ENCODE data around the gene ACY1.
"Not testable (repeated sequence)": the region's sequence is repeated elsewhere in the genome, so short reads cannot be mapped to it uniquely, and the experiment has no call there.

The ACY1 gene

DNA sequence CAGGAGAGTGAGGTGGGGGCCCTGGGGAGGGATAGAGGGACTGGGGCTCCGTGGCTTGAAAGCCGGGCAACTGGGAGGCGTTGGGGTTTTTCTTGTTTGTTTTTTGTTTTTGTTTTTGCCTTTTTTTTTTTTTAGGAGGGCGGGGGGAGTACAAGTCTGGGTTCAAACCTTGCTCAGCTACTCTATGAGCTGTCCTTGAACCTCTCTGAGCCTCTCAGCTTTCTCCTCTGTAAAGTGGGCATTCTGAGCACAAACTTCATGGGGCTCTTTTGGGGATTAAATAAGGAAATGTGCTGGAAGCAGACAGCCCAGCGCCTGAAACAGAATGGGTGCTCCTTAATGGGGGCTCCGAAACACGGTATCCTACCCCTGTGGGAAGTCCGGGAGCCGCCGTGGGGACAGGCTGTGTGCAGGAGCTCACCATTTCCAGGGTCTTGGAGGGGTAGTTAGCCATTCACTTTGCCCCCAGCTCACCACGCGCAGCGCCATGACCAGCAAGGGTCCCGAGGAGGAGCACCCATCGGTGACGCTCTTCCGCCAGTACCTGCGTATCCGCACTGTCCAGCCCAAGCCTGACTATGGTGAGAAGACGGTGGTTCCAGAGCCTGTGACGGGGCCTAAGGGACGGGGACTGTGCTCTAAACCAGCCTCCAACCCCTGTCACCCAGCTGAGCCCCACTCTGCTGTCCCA, 388 bp downstream of the ACY1 start:
- DNase-seq (ENCODE audit: low spot score), result no peak

DNA sequence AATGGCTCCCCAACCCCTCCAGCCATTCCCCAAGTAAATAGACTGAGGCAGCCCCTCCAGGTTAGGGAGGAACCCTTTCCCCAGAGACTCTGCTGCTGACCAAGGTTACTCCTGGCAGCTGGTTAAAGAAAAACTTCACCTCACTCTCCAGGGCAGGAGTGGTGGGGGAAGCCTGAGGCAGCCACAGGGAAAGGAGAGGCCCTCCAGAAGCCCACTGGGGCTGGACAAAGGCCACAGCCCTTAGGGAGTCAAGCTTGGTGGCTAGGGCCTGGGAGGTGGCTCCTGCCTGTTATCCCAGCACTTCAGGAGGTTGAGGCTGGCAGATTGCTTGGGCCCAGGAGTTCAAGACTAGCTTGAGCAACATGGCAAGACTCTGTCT, 923 bp downstream of the ACY1 start:
- DNase-seq (ENCODE audit: low spot score), result no peak

DNA sequence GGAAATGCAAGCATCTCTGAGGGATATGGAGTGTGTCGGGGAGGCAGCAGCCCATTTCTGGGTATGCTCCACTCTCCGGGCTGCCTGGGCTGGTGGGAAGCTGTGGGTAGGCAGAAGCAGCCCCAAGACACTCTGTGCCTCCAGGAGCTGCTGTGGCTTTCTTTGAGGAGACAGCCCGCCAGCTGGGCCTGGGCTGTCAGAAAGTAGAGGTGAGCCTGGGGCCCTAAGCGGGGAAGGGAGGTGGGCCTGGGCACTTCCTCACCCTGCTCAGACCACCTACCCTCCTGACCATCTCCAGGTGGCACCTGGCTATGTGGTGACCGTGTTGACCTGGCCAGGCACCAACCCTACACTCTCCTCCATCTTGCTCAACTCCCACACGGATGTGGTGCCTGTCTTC, 1.7 kb downstream of the ACY1 start:
- DNase-seq (ENCODE audit: low spot score), result no peak

DNA sequence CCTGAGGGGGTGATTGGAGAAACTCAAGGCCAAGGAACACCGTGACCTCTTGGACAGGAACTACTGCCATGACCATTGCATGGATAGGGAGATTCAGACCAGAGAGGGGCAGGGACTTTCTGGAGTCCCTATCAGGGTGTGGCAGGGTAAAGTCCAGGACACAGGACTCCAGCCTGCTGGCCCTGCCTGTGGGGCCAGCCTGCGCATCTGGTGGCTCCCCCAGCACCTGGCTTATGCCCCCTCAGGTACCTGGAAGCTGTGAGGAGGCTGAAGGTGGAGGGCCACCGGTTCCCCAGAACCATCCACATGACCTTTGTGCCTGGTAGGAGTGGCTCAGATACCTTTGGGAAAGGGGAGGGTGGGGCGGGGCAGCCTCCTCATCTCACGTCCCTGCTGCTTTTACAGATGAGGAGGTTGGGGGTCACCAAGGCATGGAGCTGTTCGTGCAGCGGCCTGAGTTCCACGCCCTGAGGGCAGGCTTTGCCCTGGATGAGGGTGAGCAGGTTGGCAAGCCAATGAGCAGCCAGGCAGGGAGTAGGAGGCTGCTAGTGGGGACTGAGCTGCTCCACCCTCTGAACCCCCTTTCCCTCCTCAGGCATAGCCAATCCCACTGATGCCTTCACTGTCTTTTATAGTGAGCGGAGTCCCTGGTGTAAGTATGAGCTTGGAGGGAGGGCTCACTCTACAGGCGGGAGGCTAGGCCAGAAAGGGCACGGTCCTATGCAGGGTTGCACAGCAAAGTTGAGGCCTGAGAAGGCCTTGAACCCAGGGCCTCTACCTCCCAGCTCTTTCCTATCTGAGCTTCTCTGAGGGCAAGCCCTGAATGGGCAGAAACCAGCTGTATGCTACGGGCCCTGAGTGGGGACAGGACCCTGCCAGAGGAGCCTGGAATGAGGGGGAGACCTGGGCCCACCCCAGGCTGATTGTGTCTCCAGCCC, 2.9 kb downstream of the ACY1 start:
- peak; percentile 81 for DNase-seq (ENCODE audit: low spot score)

DNA sequence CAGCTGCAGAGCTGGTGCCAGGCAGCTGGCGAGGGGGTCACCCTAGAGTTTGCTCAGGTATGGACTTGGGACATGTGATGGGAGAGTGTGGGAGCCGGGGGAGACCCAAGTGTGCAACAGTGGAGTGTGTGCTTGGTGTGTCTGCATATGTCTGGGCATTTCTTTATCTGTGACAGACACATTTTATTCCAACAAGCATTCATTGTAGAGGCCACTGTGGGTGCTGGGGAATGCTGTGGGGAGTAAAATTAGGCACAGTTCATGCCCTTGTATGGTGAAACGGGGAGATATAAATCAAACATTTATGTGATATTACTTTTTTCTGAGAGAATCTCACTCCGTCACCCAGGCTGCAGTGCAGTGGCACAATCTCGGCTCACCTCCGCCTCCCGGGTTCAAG, 4.2 kb downstream of the ACY1 start:
- no peak for DNase-seq (ENCODE audit: low spot score)

DNA sequence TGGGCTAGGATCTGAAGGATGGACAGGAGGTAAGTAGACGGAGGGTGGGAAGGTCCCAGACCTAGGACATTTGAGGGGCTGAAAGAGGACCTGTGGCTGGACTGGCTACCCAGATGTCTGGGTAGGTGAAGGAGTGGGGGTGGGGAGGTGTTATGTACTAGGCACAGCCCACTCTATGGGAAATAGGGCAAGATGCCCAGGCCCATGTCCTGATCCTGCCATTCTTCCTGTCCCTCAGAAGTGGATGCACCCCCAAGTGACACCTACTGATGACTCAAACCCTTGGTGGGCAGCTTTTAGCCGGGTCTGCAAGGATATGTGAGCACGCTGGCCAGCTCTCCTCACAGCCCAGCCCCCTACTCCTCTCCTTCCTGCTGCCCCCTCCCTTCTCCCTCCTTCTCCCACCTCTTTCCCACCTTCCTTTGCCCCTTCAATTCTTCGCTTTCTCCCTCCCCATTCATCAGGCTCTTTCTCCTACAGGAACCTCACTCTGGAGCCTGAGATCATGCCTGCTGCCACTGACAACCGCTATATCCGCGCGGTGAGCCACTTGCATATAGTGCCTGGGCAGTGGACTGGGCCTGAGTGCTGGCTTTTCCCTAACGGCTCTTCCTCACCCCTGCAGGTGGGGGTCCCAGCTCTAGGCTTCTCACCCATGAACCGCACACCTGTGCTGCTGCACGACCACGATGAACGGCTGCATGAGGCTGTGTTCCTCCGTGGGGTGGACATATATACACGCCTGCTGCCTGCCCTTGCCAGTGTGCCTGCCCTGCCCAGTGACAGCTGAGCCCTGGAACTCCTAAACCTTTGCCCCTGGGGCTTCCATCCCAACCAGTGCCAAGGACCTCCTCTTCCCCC, 5.2 kb downstream of the ACY1 start:
- no peak for DNase-seq (ENCODE audit: low spot score)

DNA sequence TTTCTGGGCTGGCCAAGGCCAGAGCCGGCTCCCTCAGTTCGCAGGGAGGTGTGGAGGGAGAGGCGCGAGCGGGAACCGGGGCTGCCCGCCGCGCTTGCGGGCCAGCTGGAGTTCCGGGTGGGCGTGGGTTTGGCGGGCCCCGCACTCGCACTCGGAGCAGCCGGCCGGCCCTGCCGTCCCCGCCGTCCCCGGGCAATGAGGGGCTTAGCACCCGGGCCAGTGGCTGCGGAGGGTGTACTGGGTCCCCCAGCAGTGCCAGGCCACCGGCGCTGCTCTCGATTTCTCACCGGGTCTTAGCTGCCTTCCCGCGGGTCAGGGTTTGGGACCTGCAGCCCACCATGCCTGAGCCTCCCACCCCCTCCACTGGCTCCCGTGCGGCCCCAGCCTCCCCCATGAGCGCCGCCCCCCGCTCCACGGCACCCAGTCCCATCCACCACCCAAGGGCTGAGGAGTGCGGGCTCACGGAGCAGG, 7.2 kb downstream of the ACY1 start:
- not testable (repeated sequence) for DNase-seq (ENCODE audit: low spot score)

DNA sequence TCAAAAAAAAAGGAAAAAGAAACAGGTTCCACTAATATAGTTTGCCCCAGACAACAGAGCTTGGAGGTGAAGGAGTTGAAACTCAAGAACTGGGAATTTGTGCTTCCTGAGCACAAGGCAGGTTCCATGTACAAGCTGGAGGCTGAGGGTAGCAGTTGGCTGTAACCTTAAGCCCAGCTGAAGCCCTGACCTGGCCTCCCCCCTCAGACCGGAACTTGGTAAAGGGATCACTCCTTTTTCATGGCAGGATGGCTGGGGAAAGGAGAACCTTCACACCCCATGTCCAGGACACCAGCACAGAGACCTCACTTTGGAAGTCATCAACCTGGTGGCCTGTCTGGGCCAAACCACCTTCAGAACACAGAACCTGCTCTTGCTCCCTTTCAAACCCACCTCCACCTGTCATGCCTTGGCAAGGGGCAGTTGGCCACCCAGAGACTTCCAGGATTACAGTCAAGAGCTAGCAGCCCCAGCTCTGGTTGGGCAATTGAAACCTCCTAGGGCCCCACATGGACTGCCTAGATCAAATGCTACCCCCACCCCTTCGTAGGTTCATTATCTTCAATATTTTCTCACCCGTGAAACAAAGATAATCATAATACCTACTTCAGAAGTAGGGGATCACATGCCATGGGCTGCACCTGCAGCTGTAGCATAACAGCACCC, 8.8 kb downstream of the ACY1 start:
- no peak for DNase-seq (ENCODE audit: low spot score)

DNA sequence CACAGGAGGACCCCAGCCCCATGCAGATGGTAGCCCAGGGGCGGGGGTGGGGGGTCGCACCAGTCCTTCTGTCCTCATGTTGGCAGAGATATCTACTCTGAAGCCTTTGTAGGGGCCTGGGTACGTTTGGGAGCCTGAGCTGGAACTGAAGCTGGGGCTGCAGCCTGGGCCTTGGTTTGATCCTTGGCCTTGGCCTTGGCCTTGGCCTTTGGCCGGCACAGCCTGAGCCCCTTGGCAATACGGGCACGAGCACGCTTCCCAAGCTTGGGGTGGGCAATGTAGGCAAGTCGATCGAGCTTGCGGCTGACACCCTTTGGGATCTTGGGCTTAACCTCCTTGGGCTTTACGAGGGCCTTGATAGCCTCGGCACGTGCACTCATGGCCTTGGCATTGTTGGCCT, 10.3 kb downstream of the ACY1 start:
- not testable (repeated sequence) for DNase-seq (ENCODE audit: low spot score)

DNA sequence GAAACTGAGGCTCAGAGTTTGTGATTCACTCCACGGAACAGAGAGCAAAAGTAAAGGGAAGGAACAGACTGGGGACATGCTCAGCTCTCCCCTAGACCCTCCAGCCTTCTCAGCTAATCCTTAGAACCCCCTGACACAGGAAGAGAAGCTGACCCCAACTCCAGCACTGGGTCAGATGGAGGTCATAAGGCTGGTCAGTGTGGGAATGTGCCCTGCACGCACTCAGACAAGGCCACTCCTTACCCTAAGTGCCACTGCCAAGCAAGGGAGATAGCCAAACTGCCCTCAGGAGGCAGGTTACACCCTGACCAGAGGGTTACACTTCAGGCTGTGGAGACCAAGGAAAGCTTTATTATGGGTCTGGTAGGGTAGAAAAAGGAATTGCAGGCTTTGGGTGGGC, 11.2 kb downstream of the ACY1 start:
- DNase-seq (ENCODE audit: low spot score), result no peak

DNA sequence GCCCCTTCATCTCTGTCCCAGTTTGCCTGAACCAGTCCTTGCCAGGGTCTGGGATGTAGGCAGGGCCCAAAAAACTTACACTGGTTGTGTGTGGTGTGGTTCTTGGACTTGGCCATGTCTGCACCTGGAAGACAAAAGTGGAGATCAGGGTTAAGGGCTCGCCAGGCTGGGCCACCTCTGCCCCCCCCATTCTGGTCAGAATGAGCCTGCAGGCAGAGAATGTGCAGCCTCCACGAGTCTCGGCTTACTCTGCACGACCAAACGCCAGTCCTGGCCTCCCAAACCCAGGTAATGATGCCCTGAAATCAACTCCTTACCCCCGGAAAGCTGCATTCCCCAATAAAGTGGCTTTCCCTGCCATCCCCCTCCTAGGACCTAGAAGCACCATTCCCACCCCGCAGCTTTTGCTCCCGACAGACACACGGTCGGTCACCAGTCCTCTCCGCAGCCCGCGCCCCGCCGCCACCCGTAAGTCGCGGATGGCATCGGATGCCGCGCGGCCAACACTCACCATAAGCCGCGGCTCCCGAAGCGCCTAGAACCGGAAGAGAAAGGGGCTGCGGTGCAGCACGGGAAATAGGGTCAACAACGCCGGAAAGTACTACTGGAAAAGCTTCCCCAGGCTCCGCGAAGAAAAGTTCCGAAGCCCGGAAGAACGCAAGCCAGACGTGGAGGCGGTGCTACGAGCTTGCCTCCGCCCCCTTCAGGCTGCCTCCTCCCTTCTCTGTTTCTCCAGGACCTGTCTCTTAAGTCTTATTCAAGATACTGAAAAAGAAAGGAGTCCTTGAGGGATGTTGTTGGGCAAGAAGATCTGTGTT, 12.2 kb downstream of the ACY1 start, which contains the start of gene RPL29:
Gene RPL29, minus strand, starts transcription at position 550 of the 818 bp plus-strand sequence. Its CDS starts 434 bp downstream, at position 116.
- DNase-seq (ENCODE audit: low spot score), result peak; percentile 86

DNA sequence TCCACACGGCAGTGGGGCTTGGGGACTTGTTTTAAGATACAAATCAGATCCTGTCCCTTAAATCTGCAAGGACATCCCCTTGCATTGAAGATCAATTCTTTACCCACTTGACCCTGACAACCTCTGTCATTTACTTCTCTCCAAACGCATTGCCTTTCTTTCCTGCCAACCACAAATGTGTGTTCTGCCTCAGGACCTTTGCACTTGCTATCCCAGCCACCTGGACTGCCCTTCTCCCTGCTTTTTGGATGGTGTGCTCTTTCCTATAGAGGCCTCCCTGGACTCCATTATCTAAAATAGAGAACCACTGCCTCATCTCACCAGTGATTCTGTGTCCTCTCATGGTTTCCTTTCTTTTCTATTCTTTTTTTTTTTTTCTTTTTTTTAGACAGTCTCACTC, 13.8 kb downstream of the ACY1 start:
- no peak for DNase-seq (ENCODE audit: low spot score)

DNA sequence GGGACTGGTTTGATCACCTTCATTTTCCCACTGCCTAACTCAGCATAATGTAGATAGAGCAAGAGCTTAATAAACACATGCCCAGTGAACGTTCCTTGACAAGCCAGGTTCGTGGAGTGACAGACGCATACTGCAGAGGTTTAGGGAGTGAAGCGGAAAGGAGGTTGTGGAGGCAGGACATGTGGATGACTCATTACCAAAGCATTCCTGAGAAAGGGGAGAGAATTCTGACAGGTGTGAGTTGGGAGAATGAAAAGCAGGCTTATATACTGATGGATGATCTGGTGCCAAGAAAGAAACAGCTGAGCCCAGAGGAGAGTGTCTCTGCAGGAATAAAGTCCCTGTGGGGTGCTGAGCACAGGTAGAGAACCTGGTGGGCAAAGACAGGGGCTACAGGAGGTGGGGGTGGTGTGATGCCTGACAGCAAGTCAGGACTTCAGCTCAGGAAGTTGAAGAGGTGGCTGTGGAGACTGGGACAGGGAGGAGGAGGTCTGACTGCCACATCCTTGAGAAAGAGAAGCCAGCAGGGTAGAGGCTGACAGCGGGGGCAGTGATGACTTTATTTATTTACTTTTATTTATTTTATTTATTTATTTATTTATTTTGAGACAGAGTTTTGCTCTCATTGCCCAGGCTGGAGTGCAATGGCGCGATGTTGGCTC, 14.7 kb downstream of the ACY1 start:
- no peak for DNase-seq (ENCODE audit: low spot score)

DNA sequence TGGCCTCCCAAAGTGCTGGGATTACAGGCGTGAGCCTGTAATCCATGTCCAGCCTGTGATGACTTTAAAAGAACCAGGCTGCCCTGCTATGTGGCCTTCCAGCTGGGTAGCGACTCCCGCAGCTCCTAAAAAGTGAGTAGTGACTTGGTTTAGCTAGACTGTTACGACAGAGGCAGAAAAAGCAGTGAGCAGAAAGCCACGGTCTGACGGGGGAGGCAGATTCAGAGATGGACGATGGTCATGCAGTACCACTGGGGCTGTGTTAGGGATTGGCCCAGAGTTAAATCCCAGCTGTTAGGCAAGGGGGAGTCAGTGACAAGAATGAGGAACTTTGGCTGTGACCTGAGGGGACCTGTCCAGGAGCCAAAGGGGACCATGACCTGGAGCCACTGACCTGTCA, 15.4 kb downstream of the ACY1 start:
- DNase-seq (ENCODE audit: low spot score), result no peak

DNA sequence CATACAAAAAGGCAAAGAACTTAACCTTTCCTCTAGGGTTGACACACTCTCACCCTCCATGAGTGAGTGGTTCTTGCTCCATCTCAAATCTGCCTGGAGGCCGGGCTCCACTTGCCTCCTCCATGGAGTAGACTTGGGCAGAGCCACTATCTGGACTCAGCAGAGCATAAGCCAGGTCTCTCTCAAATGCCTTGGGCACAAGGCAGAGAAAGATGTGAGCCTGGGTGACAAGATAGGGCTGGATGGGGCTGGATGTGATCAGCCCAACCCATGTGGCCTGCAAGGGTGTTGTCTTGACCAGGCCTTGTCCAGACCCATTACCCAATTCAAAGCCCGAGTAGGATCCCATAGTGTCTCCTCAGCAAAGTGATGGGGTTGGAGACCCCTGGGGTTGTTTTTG, 16.5 kb downstream of the ACY1 start:
- no peak for DNase-seq (ENCODE audit: low spot score)

DNA sequence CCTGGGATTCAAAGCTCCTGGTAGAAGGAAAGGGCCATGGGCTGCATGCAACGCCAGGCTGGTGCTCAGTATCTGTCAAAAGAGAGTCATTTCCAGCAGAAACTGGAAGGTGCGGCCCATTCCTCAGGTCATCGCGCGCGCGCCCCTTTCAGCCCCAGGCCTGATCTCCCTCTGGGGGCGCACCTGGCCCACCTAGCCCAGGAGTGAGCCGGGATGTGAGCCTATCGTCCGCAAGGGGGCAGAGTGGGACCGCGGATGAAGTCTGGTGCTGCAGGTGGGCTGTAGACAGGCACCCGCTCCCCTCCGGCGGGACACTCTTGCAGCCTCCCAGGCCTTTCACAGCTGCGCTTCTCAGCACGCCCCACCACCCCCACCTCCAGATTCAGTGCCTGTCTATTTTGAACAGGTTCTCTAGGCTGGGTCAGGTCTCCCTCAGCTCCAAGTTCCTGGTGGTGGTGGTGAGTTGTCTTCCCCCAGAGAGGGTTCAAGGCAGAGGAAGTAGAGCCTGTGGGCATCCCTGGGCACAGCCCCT, 18.2 kb downstream of the ACY1 start:
- DNase-seq (ENCODE audit: low spot score), result peak; percentile 95

DNA sequence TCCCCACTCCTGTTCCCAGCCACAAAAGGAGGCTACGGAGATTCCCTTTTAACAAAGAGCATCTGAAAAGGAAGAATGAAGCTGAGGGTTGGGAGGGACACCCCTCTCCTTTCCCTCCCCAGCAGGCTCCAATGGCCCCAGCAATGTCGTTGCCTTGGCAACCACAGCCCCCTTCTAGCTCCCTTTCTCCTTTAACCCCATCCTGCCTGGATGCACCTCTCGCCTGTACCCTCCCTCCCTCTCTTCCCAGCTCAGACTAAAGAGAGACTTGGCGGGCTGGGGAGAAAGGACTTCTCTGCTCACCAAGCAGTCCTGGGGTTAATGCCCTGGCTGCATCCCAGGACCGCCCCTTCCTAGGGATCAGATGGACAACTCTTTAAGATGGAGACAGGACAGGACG, 19.4 kb downstream of the ACY1 start:
- no peak for DNase-seq (ENCODE audit: low spot score)

DNA sequence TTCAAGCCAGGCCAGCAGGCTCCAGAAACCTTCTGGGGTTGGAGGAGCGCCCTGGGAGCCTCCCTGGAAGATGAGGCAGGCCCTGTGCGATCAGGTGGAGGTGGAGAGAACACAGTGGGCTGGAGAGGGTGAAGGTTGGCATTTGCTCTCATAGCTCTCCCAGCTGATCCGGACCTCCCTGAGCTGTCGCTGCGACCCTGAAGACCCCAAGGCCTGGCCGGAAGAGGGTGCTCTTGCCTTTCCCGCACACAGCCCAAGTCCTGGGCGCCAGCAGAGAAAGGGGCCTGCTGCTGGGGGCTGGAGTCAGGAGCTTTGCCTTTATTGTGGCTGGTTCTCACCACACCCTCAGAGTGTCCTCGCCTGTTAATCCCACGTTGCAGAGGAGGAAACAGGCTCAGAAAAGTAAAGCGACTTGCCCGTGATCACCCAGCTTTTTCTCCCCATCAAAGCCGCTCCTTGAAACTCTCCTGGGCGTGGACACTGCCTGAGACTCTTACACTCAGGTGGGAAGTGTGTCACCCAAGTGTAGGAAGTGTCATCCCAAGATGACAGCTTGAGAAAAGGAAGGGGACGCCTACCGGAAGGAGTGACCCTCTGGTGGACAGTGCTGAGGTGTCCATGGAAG, 20.9 kb downstream of the ACY1 start:
- DNase-seq (ENCODE audit: low spot score), result peak; percentile 82

DNA sequence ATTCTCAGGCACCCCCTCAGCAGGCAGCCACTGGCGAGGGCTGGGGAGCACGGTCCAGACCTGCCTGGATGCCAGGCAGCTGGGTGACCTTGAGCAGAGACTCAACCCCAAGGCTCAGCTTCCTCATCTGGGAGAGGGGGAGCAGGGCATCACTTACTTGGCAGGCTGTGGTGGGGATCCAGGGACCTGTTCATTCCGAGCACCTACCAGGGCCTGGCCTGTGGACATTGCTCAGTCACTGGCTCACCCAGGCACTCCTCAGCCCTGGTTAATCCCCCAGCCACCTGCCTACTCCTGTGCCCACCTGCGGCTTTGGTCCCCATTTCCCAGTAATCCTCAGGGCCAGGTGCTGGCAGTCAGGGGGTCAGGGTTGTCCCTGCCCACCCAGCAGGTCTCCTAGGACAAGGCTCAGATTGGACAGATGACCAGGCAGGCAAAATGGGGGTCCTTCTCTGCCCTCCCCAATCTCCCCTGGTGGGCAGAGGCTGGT, 21.6 kb downstream of the ACY1 start:
- no peak for DNase-seq (ENCODE audit: low spot score)

Measured in HuH-7 (cell line).